NT2/D1 (cell line): ENCODE results near the gene ODC1.
A peak's percentile ranks its signal among the peaks of the same experiment; 100 is the strongest.

Source experiments
- DNase-seq: peaks from one replicate; pipeline ENCODE4 v3.0.0-alpha.2; 2011; ENCODE audit warnings: low read depth, low spot score
- H3K27me3 ChIP-seq: 2 replicates; pipeline ENCODE4 v1.6.0; 2011; ENCODE audit warnings: mild to moderate bottlenecking; ENCODE audit not compliant: insufficient read length, insufficient read depth
- H3K36me3 ChIP-seq: 2 replicates; pipeline ENCODE4 v1.6.1; 2011; ENCODE audit warnings: mild to moderate bottlenecking, low read length, mixed read lengths; ENCODE audit not compliant: insufficient read depth, insufficient read length
- H3K4me1 ChIP-seq: 2 replicates; pipeline ENCODE4 v1.5.1; 2011; ENCODE audit not compliant: insufficient read depth, insufficient read length
- H3K4me3 ChIP-seq: 2 replicates; pipeline ENCODE4 v1.5.1; 2011; ENCODE audit warnings: low read depth; ENCODE audit not compliant: insufficient read length
- H3K9ac ChIP-seq: 2 replicates; pipeline ENCODE4 v1.6.0; 2011; ENCODE audit warnings: low read depth; ENCODE audit not compliant: insufficient read length
- H3K9me3 ChIP-seq: 2 replicates; pipeline ENCODE4 v1.5.1; 2011; ENCODE audit warnings: mild to moderate bottlenecking, low read length; ENCODE audit not compliant: insufficient read depth
- SUZ12 ChIP-seq: IDR thresholded peaks from 2 replicates; pipeline ENCODE4 v1.6.1; 2011; ENCODE audit not compliant: insufficient read length, insufficient read depth; ENCODE audit errors: extremely low read depth
- YY1 ChIP-seq: IDR thresholded peaks from 2 replicates; pipeline ENCODE4 v1.6.1; 2011; ENCODE audit not compliant: insufficient read length, insufficient read depth
- ZNF274 ChIP-seq: IDR thresholded peaks from 2 replicates; pipeline ENCODE4 v1.6.1; 2011; ENCODE audit warnings: mild to moderate bottlenecking, low read depth, low read length

ODC1 gene

DNA sequence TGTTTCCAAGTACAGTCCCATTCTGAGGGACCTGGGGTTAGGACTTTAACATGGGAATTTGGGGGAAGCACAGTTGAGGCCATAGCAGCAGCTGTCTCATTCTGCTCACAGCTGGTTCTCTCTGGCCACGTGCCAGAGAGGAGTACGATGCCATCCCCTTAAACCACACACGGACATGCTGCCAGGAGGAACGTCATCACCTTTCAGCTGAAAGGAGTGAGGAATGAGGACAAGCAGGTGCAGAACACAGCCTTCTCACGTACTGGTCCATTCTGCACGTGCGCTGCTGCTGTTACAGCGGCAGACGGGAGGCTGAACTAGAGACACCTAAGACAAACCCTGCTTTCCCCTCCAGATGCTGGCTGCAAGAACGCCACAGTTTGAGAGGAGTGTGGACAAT is 33.5 kb downstream of the ODC1 start:
- Histone ChIP-seq H3K36me3 (peaks cover 11% of the 10 kb centered on the region), H3K9ac (no peak overlapping the region), H3K9me3 (peaks cover 7% of the 10 kb centered on the region; the same call in 1 of the 2 replicates), H3K4me1 (peaks cover 14% of the 10 kb centered on the region), H3K4me3 (no peak overlapping the region), H3K27me3 (no peaks in the 10 kb centered on the region)
- DNase-seq: no peak
- no peak for TF ChIP-seq SUZ12
- no peak for TF ChIP-seq ZNF274
- no peak for TF ChIP-seq YY1

- H3K9ac ChIP-seq: no peak overlapping the region
- no peak for TF ChIP-seq SUZ12
- no peak overlapping the region for H3K4me3 ChIP-seq
- H3K9me3 ChIP-seq: peaks cover 7% of the 10 kb centered on the region; the same call in 1 of the 2 replicates
- no peak for DNase-seq
- peaks cover 14% of the 10 kb centered on the region for H3K4me1 ChIP-seq
- peaks cover 8% of the 10 kb centered on the region for H3K36me3 ChIP-seq
- no peaks in the 10 kb centered on the region for H3K27me3 ChIP-seq
Measured at GRCh38 chr2:10413991-10414451, 34.1 kb downstream of the ODC1 start.

GRCh38 chr2:10413503-10413902 is 34.6 kb downstream of the ODC1 start:
- no peak for DNase-seq
- Histone ChIP-seq H3K4me3 (no peak overlapping the region), H3K9ac (no peak overlapping the region), H3K4me1 (peaks cover 14% of the 10 kb centered on the region), H3K36me3 (peaks cover 8% of the 10 kb centered on the region), H3K9me3 (peaks cover 7% of the 10 kb centered on the region; the same call in 1 of the 2 replicates), H3K27me3 (no peaks in the 10 kb centered on the region)
- no peak for TF ChIP-seq SUZ12
- TF ChIP-seq ZNF274: no peak
- TF ChIP-seq YY1: no peak

DNA sequence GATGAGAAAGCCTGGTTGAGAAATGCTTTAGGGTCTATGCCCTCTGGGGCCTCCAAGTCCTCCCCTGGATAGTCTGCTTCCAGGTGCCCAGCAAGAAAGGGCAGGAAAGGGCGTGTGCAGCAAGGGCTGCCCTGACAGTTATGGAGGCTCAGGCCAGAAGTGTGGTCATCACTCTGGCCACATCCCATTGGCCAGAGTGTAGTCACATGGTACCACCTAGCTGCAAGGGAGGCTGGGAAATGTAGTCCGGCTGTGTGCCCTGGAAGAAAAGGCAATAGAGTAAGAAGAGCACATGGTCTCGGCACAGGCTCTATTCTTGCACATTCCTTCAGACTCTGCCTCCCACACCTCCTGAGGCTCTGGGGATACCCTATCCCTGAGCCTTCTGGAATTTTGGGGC is 35.7 kb downstream of the ODC1 start:
- no peak overlapping the region for H3K4me3 ChIP-seq
- DNase-seq: peak; percentile 44
- no peak overlapping the region for H3K9ac ChIP-seq
- H3K4me1 ChIP-seq: peaks cover 14% of the 10 kb centered on the region
- H3K9me3 ChIP-seq: peaks cover 7% of the 10 kb centered on the region; the same call in 1 of the 2 replicates
- TF ChIP-seq SUZ12 (no peak), YY1 (peak; percentile 66), ZNF274 (no peak)
- H3K36me3 ChIP-seq: peaks cover 8% of the 10 kb centered on the region
- H3K27me3 ChIP-seq: no peaks in the 10 kb centered on the region

DNA sequence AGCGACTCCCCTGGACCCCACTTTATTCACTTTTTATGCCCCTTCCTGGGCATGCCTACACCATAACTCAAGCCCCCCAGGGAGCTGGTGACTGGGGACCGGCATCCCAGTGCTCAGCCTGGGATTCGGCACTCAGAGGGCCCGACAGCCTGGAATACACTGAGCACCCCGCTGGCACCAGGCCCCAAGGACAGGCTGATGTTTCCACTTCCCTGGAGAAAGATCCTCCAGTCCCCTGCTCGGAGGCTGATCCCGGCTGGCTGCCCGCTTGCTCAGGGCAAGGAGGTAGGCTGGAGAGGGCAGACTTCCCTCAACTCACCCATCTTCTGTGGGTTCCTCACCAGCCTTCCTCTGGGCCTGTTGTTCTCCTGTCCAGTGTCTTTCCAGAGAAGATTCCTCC is 36.6 kb downstream of the ODC1 start:
- peaks cover 7% of the 10 kb centered on the region; the same call in 1 of the 2 replicates for H3K9me3 ChIP-seq
- DNase-seq: no peak
- H3K9ac ChIP-seq: no peak overlapping the region
- no peaks in the 10 kb centered on the region for H3K27me3 ChIP-seq
- H3K36me3 ChIP-seq: peaks cover 8% of the 10 kb centered on the region
- H3K4me1 ChIP-seq: peaks cover 14% of the 10 kb centered on the region
- TF ChIP-seq ZNF274 (no peak), SUZ12 (no peak), YY1 (no peak)
- H3K4me3 ChIP-seq: no peak overlapping the region

DNA sequence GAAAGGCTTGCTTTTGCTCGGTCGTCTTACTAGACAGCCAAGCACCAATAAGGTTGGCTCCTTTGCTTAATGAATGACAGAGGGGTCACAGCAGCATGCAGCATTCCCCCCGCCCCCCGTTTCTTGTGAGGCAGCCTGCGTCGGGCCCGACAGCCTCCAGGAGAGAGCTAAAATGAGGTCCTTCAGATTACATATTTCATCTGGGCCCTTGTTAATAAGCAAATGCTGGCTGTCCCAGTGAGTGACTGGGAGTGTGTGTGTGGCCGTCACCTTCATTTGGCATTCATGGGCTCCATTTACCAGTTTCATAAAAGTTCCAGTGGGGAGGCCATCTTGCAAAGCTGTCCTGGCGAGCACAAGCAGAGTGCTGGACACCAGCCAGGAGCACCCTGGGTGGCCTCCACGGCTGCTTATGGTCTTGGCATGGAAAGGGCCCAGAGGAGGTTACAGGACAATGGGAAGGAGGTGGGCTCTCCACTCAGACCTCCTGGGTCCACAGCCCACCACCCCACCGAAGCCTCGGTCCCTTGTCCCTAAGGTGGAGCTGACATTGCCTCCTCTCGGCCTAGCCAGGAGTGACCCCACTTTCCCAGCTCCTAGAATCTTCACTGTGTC is 37.2 kb downstream of the ODC1 start:
- no peak for DNase-seq
- peaks cover 14% of the 10 kb centered on the region for H3K4me1 ChIP-seq
- peaks cover 7% of the 10 kb centered on the region; the same call in 1 of the 2 replicates for H3K9me3 ChIP-seq
- H3K4me3 ChIP-seq: no peak overlapping the region
- no peak overlapping the region for H3K9ac ChIP-seq
- TF ChIP-seq ZNF274 (no peak), YY1 (no peak), SUZ12 (no peak)
- no peaks in the 10 kb centered on the region for H3K27me3 ChIP-seq
- H3K36me3 ChIP-seq: peaks cover 8% of the 10 kb centered on the region

- Histone ChIP-seq H3K4me3 (no peak overlapping the region), H3K4me1 (peaks cover 8% of the 10 kb centered on the region), H3K9ac (no peak overlapping the region), H3K27me3 (no peaks in the 10 kb centered on the region), H3K36me3 (peaks cover 8% of the 10 kb centered on the region), H3K9me3 (peaks cover 7% of the 10 kb centered on the region; the same call in 1 of the 2 replicates)
- TF ChIP-seq SUZ12 (no peak), ZNF274 (no peak), YY1 (no peak)
- DNase-seq: no peak
Measured at GRCh38 chr2:10410001-10410822, 37.9 kb downstream of the ODC1 start.
